IPS-NIHi11 (cell line): ENCODE measurements around the gene PAPSS2.
A peak's percentile ranks its signal among the peaks of the same experiment; 100 is the strongest.
"Not testable (repeated sequence)": the region's sequence is repeated elsewhere in the genome, so short reads cannot be mapped to it uniquely, and the experiment has no call there.

Experiments
- DNase-seq: peaks from one replicate; pipeline ENCODE4 v3.0.0; 2012; ENCODE audit warnings: mixed read lengths, low spot score

PAPSS2 gene

GRCh38 chr10:87705339-87705738 lies 45.7 kb downstream of the PAPSS2 start:
- DNase-seq: no peak

- no peak for DNase-seq
These were observed 47.1 kb downstream of the PAPSS2 start for GRCh38 chr10:87706731-87707130.

- no peak for DNase-seq
These were observed 47.6 kb downstream of the PAPSS2 start for GRCh38 chr10:87707254-87707653.

- no peak for DNase-seq
These were observed 53.4 kb downstream of the PAPSS2 start for GRCh38 chr10:87712913-87713616.

- no peak for DNase-seq
These were observed 54.0 kb downstream of the PAPSS2 start for GRCh38 chr10:87713707-87714106.

- DNase-seq: no peak
These were observed 56.1 kb downstream of the PAPSS2 start for GRCh38 chr10:87715552-87716347.

GRCh38 chr10:87716348-87716670 lies 56.6 kb downstream of the PAPSS2 start:
- DNase-seq: no peak

GRCh38 chr10:87720665-87721064 lies 61.0 kb downstream of the PAPSS2 start:
- no peak for DNase-seq

- no peak for DNase-seq
These were observed 62.1 kb downstream of the PAPSS2 start for GRCh38 chr10:87721781-87722180.

- DNase-seq: no peak
These were observed 63.0 kb downstream of the PAPSS2 start for GRCh38 chr10:87722716-87723115.

GRCh38 chr10:87723500-87723899 lies 63.8 kb downstream of the PAPSS2 start:
- no peak for DNase-seq

- DNase-seq: no peak
These were observed 65.1 kb downstream of the PAPSS2 start for GRCh38 chr10:87724789-87725188.

GRCh38 chr10:87729940-87730339 lies 70.3 kb downstream of the PAPSS2 start:
- DNase-seq: no peak

- DNase-seq: no peak
These were observed 73.4 kb downstream of the PAPSS2 start for GRCh38 chr10:87733081-87733480.

GRCh38 chr10:87734987-87735827 lies 75.5 kb downstream of the PAPSS2 start:
- peak; percentile 81 for DNase-seq

- DNase-seq: not testable (repeated sequence)
These were observed 78.6 kb downstream of the PAPSS2 start for GRCh38 chr10:87738253-87738652.

GRCh38 chr10:87739703-87740102 lies 80.0 kb downstream of the PAPSS2 start:
- DNase-seq: no peak

GRCh38 chr10:87740254-87740655 lies 80.6 kb downstream of the PAPSS2 start:
- no peak for DNase-seq

GRCh38 chr10:87742992-87743610 lies 83.4 kb downstream of the PAPSS2 start:
- DNase-seq: not testable (repeated sequence)

GRCh38 chr10:87744606-87745005 lies 84.9 kb downstream of the PAPSS2 start:
- no peak for DNase-seq

GRCh38 chr10:87746911-87747310 lies 87.2 kb downstream of the PAPSS2 start:
- no peak for DNase-seq

GRCh38 chr10:87748244-87748643 lies 88.6 kb downstream of the PAPSS2 start:
- not testable (repeated sequence) for DNase-seq
